ENCODE measurements around the gene EMC9.
A peak's percentile ranks its signal among the peaks of the same experiment; 100 is the strongest.

GRCh38 chr14:24093901-24094840, 47.2 kb downstream of the EMC9 start, which contains the start of gene PCK2:
- TF ChIP-seq POLR2A (IDR thresholded peaks at IDR 0.05) (peak; percentile 46 to 64), CTCF (IDR thresholded peaks at IDR 0.05) (peak in 3 of 6 experiments; percentile 8 to 25 (median 14))

All from adrenal gland (tissue), 5 donors.